ENCODE measurements around the gene MUS81.

DNA sequence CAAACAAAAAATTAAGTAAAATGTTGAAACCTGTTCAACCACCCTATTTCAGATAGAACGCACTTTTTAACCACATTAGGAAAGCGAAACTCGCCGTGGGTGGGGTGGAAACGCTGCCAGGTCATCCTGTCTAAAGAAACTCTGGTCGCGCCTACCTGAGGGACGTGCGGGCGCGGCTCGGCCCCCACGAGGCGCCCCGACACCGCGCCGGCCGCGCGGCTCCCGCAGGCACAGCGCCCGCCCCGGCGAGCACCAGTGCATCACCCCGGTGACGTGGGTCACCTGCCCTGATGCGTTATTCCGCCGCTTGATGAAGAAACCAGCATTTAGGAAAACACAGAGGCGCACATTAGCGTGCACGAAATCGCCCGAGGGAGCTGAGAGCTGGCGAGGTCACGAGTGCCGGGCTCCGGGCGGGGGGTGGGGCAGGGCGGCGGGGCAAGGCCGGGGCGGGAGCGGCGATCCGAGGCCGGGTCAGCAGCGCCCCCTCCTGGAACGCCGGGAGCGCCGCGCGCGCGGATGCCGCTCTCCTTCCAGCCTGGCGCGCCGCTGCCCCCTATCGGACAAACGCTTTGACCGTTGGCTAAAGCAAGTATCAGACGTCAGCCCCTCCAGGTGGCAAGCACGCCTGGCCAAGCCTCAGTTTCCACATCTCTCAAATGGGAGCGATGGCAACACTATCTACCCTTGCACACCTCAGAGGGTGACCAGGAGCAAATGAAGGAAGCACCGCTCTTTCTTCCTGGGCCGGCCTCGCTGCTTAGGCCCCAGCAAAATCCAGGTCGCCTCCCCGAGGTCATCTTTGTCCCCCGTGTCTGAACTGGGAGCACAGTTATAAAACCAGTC lies 42.2 kb upstream of the MUS81 start:
- TF ChIP-seq POLR2AphosphoS5 (IDR thresholded peaks at IDR 0.05; ENCODE audit: insufficient read depth, low read depth, low read length): peak; percentile 55
- TF ChIP-seq, protein P1, sequence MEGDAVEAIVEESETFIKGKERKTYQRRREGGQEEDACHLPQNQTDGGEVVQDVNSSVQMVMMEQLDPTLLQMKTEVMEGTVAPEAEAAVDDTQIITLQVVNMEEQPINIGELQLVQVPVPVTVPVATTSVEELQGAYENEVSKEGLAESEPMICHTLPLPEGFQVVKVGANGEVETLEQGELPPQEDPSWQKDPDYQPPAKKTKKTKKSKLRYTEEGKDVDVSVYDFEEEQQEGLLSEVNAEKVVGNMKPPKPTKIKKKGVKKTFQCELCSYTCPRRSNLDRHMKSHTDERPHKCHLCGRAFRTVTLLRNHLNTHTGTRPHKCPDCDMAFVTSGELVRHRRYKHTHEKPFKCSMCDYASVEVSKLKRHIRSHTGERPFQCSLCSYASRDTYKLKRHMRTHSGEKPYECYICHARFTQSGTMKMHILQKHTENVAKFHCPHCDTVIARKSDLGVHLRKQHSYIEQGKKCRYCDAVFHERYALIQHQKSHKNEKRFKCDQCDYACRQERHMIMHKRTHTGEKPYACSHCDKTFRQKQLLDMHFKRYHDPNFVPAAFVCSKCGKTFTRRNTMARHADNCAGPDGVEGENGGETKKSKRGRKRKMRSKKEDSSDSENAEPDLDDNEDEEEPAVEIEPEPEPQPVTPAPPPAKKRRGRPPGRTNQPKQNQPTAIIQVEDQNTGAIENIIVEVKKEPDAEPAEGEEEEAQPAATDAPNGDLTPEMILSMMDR (IDR thresholded peaks at IDR 0.05; ENCODE audit: extremely low read depth in 1 of 2, insufficient read depth in 1 of 2, low read depth in 1 of 2, low read length in 2 of 2): peak; percentile 97 to 99

All from endothelial cell of umbilical vein (primary cell).